Measurements from ENCODE around the gene AGPAT2.

The AGPAT2 gene

DNA sequence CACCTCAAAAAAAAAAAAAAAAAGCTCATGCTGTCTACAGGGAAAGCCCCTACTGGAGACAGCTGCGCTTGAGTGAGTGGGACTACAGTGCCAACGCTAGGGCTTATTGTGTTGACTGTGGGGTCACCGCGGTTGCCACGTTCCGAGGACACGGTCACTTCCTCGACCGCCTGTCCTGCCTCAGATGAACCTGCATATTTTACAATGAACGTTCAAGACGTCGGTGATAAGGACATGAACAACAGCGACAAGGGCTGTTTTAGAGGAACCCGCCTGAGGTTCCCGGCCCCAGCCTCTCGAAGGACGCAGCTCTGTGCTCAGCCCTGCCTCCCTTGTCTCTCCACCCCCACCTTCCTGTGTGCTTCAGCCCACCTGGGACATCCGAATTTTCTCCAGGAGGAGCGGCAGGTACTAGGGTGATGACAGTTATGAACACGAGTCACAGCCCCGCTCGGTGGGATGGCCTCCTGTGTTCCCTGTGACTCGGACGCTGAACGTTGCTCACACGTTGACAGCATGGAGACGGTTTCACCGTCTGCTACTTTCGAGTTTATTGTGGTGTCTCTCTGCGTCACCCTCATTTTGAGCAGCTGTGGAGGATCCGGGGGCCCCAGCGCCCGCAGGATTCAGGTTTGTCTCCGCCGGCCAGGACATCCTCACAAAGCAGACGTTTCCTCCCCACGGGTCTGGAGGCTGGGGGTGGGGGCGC lies 13.9 kb upstream of the AGPAT2 start:
- DNase-seq (ENCODE audit: low spot score) = no peak

DNA sequence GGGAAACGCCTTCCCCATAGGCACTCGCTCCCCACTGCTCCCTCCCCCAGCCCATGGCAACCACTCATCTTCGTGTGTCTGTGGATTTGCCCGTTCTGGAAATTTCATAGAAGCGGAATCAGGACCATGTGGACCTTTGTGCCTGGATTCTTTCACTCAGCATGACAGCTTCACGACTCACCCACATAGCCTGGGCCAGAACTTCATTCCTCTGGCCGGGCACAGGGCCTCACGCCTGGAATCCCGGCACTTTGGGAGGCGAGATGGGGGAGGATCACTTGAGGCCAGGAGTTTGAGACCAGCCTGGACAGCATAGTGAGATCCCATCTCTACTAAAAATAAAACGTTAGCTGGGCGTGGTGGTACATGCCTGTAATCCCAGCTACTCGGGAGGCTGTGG lies 13.0 kb upstream of the AGPAT2 start:
- no peak for DNase-seq (ENCODE audit: low spot score)

DNA sequence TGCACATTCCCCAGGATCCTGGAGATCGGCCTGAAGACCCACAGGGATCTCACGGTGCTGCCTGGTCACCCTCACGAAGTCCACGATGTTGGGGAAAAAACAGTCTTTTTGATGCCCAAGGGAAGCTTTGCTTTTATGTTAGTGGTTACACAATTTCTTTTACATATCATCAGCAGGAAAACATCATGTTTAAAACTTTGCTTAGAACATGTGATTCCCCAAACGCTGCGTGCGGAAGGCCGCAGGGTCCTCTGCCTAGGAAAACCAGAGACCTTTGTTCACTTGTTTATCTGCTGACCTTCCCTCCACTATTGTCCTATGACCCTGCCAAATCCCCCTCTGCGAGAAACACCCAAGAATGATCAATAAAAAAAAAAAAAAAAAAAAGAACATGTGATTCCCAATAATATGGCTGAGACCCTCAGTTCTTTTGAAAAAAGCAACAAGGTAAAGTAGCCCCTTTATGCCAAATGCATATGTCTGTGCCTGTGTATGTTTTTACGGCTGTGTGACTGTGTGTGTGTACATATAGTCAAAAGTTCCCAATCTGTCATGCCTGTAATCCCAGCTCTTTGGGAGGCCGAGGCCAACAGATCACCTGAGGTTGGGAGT lies 11.5 kb upstream of the AGPAT2 start:
- DNase-seq (ENCODE audit: low spot score) = no peak

DNA sequence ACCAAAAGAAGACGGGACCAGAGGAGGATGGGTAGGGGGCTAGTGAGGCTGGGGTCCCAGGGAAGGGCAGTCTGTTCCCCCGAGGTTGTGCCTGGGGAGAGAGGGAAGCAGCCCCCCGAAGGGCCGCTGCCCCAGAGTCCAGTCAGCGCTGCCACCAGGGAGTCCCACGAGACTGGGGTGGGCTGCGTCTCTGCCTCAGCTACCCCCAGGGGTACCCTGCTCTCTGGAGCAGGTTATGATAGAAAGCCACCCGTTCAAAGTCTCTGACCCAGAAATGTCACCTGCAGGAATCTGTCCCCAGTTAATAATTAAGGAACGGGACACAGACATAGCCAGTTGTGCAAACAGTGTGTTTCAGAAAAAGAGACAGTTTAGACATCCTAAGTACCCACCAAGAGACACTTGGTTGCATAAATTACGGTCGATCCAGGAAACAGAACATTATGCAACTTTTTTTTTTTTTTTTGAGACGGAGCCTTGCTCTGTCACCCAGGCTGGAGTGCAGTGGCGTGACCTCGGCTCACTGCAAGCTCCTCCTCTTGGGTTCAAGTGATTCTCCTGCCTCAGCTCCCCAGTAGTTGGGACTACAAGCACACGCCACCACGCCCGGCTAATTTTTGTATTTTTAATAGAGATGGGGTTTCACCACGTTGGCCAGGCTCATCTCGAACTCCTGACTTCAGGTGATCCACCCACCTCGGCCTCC lies 10.7 kb upstream of the AGPAT2 start:
- DNase-seq (ENCODE audit: low spot score) = no peak

DNA sequence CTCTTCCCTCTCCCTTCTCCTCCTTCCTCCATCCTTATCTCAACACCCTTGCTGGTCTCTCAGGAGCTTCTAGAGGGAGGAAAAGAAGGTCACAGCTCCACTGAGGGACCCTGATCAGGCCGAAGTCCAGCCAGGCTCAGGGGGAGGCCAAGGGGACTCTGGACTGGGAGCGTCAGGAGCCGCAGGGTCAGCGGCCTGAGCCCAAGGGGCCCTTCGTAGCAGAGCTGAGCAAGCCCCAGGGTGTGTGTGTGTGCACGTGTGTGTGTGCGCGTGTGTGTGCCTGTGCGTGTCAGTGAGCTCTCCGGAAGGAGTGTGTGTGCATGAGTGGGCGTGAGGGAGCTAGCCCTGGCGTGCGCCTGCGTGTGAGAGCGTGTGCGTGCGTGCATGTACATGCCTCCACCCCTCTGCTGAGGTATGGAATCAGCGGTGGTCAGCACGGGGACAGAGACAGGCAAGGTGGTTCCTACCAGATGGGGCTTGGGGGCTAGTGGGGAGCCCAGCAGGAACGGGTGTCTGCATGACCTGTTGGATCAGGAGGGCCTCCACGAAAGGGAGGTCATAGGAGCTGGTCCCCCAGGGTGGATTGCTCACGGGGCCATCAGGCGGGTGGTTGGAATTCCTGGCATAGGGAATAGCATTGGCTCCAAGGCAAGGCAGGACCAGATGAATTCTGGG lies 10.0 kb upstream of the AGPAT2 start:
- peak; percentile 65 for DNase-seq (ENCODE audit: low spot score)

DNA sequence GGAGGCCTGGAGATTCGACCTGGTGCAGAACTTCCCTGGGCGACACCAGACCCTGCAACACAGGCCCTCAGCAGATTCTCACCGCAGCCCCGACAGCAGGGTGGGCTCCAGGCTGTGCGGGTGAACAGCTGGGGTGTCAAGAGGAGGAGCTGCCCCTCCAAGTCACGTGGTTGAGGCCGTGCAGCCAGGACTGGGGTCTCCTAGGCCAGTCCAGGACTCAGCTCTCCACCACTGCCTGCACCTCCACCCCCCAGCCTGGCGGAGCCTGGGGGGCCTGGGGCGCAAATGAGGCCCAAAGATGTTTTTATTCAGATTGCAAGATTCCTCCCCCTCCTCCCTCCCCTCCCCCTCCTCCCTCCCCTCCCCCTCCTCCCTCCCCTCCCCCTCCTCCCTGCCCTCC lies 9.2 kb upstream of the AGPAT2 start:
- DNase-seq (ENCODE audit: low spot score) = no peak

DNA sequence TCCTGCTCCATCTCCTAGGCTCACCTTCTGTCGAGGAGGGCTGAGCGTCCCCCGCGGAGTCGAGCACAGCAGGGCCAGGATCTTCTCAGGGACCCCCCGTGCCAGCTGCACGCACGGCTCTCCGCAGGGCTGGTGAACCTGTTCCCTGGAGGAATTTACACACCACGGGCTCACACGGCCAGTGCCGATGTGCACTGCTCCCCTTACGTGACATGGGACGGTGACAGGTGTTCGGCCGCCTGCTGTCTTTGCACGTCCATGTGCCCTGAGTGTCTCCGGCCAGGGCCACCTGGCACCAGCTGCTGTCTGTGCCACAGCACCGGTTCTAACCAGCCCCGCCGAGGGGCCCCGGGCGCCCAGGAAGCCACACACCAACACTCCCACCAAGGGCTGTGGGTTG lies 8.7 kb upstream of the AGPAT2 start:
- no peak for DNase-seq (ENCODE audit: low spot score)

DNA sequence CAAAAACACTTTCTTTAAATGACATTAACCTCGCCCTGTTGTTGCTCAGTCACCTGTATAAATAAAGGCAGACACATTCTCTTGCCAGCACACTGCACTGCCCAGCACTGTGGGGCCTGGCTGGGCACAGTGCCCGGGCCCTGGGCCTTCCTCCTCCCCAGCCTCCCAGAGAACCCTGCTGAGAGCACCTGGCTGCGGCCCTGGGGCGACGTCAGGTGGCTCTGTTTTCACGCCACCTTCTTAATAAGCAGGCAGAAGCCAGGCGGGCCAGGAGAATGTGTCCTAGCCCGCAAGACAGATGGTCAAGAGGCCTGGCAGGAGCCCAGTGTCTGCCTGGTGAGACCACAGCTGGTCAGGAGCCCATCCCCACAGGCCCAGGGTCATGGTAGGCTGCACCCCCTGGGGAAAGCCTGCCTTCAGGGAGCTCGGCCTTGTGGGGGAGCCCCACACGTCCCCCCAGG lies 8.2 kb upstream of the AGPAT2 start:
- no peak for DNase-seq (ENCODE audit: low spot score)

DNA sequence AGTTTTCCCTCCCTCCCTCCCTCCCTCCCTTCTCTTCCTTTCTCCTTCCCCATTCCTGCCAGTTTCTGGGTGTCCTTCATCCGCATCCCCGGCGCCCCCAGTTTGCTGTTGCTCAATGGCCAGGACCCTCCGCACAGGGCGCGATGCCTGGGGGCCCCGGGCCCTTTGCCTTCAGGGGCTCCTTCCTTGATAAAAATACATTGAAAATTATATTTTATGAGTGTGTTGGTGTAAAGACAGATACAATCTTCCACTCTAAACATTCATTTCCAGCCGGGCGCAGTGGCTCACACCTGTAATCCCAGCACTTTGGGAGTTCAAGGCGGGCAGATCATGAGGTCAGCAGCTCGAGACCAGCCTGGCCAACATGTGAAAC lies 7.6 kb upstream of the AGPAT2 start:
- no peak for DNase-seq (ENCODE audit: low spot score)

DNA sequence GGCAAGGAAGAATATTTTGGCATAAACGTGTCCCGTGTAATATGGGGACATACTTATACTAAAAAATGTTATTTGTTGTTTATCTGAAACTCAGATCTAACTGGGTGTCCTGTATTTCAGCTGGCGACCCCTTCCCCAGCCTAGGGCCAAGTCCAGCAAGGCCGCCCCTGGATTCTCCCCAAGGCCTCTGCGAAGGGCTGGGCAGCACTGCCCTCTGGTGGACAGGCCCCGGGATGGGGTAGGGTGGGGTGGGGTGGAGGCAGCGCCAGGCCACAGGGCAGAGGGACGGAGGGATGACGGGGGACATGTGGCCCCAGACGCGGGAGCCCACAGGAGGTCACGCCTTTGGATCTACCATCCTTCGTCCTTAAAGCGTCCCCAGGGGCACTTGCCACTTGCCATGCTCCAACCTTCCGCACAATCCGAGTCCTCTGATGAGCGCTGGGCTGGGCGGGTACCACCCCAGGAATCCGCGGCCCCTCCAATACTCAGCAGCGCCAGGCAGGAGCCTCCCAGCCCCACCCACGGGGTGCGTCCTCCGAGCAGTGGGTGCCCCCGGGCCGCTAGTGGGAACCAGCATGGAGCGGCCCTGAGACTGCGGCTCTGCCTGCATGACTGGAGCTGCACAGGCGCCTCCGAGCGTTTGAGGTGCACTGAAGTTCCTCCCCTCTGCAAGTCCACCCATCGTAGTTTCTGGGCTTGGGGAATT lies 7.1 kb upstream of the AGPAT2 start:
- peak; percentile 71 for DNase-seq (ENCODE audit: low spot score)

DNA sequence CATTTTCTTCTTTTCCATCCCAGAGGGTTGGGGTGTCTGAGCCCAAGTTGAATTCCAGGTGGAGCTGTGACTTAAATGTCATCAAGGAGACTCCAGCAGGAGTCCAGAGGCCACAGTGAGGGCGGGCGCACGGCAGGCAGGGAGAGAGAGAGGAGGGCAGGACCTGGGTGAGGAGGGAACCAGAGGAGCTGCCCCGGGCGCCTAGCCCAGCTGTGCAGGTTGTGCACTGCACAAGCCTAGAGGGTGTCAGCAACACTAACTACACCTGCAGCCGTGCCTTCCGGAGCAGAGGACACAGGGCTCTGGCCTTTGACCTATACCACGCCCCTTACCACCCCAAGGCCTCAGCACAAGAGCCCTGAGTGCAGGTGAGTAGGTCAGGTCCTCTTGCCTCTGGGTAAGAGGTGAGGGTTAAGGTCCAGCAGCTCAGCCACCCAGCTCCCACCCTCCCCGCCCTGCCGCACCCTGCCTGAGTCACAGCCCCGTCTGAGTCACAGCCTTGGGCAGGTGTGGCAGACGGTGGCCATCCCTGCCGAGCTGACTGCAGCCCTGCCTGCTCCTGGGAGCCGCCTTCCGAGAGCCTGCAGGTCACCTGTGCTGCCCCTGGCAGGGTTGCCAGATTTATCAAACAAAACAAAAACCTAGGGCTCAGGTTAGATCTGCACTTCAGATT lies 6.4 kb upstream of the AGPAT2 start:
- peak; percentile 94 for DNase-seq (ENCODE audit: low spot score)

DNA sequence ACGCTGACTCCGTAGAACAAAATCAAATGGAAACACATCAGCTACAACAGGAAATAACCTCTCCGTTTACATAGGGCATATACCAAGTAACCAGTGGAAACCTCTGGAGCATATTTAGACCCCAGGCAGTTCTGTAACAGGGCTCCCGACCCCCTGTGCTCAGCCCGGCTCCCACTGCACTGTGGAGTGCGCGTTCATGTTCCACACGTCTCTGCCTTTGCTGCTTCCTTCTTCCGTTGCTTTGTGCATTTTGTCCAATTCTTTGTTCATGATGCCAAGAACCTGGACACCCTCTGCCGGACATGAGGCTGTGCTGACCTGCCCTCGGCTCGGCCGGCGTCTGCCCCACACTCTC lies 5.9 kb upstream of the AGPAT2 start:
- DNase-seq (ENCODE audit: low spot score) = no peak

DNA sequence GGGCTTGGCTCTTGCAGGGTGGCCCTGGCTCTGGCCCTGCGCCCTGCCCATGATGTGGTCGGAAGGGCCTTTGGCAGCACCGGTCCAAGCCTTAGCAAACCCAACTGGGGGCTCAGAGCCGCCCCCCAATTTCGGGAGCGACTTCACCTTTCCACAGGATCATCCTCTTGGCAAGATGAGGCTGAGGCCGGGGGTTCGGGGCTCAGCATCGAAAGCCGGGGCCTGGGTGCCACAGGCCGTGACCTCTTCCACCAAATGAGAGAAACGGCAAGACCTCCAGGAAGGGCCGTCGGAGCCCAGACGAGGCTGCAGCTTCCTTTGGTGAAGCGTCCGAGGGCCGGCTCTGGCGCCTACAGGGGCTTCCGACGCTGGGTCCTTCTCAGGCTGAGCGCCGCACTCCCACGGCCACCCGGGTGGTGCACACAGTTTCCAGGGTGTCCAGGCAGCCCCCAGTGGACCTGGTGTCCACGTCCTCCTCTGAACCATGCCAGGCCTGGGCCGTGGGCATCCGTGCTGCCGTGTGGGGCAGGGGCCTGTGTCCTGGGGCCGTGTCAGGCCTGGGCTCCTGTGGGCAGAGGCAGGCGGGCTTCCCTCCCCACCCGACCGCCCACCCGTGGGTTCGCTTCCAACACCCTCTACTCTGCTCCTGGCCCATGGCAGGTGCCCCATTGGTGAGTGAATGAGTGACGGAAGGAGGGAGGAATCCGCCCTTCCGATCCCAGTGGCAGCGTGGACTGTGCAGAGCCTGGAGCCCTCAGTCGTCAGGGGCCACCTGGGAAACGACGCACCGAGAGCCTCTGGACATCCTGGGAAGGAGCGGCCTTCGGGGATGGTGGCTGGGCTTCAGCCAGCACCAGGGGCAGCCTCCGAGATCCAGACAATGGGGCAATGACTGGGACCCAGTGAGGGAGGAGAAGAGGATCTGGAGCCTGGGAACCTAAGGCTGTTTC lies 5.2 kb upstream of the AGPAT2 start:
- no peak for DNase-seq (ENCODE audit: low spot score)

DNA sequence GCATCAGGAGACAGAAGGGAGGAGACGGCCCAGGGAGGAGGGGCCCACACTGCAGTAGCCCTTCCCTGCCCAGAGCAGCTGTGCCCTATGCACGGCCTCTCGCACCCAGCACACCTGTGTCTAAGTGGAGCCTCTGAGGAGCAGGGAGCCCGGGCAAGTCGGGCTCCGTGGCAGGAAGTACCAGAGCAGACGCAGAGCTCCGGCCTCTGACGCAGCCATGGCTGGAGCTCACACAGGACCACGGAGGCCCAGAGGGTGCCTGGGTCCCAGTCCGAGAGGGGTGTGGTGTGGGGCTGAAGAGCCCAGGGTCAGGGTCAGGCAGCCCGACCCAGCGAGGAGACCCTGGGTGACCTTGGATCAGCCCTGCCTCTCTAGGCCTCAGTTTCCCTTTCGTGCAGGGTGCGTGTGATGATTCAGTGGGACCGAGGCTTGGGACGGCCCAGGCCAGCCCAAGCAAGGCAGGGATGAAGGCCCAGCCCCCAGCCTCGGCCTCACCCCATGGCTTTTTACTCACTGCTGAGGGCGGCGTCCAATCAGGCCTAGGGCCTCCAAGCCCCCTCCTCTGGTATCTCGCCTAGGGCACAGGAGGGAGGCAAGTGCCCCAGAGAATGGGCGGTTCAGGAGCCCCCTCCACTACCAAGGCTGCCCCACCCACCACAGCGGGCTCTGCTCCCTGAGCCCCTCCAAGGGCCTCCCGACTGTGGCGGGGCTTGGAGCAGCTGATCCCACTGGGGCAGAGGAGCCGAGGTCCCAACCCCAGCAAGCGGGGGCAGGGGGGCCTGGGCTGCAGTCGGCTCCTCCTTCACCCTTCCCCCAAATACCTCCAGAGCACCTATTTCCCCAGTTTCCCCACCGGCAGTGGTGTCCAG lies 4.3 kb upstream of the AGPAT2 start:
- no peak for DNase-seq (ENCODE audit: low spot score)

DNA sequence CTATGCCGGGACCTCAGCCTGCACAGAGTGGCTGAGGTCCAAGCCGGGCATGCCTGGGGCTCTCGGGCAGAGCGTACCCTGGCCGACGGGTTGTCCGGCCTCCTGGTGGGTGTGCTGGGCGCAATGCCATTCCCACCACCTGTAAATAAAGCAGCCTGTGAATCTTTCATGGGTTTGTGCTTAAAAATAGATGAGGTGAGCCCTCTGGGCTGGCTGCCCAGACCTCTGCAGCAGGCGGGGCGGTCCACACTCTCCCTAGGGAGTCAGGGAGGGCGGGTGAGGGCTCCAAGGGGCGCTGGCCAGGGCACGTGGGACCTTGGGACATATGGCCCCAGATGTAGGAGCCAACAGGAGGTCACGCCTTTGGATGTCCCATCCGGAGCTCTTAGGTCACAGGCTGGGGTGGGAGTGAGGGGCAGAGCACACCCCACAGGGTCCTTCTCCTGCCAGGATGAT lies 3.6 kb upstream of the AGPAT2 start:
- no peak for DNase-seq (ENCODE audit: low spot score)

DNA sequence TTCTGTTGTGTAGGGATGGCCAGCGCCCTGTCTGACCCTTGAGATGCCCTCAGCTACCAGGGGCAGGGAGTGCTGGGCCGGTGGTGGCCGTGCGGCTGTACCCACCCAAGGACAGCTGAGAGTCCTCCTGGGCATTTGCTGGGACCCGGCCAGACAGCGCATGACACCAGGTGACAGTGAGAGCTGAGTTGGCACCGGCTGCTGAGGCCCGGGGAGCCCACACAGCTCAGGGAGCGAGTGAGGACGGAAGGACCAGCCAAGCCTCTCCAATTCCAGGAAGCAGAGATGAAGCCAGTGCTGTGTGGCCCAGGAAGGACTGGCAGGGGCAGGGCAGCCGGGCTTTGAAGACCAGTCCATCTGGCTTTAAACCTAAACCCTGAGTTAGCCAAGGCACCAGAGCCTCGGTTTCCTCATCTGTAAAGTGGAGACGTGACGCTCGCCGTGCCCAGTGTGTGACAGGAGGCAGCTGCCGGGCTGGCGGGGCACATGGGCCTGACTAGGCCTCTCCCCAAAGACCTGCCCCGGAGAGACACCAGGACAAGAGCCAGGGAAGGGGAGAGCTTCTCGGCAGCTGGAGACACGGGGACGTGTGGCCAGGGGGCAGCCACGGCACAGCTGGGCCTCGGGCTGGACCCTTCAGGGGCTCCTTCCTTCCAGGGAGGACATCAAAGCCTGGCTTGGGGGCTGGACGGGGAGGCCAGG lies 3.0 kb upstream of the AGPAT2 start:
- no peak for DNase-seq (ENCODE audit: low spot score)

DNA sequence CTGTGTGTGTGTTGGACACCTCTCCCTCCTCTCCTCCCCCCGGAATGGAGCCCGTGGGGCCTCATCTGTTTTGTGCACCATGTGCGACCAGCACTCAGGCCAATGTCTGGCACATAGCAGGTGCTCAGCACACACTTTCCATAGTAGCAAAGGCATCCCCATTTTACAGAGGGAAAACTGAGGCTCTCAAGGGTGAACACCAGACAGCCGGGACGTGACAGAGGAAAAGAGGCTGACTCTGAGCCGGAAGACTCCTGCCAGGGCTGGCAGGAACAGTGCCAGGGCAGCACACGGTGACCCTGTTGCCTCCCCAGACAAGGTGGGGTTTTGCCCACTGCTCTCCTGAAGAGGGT lies 1.8 kb upstream of the AGPAT2 start:
- no peak for DNase-seq (ENCODE audit: low spot score)

DNA sequence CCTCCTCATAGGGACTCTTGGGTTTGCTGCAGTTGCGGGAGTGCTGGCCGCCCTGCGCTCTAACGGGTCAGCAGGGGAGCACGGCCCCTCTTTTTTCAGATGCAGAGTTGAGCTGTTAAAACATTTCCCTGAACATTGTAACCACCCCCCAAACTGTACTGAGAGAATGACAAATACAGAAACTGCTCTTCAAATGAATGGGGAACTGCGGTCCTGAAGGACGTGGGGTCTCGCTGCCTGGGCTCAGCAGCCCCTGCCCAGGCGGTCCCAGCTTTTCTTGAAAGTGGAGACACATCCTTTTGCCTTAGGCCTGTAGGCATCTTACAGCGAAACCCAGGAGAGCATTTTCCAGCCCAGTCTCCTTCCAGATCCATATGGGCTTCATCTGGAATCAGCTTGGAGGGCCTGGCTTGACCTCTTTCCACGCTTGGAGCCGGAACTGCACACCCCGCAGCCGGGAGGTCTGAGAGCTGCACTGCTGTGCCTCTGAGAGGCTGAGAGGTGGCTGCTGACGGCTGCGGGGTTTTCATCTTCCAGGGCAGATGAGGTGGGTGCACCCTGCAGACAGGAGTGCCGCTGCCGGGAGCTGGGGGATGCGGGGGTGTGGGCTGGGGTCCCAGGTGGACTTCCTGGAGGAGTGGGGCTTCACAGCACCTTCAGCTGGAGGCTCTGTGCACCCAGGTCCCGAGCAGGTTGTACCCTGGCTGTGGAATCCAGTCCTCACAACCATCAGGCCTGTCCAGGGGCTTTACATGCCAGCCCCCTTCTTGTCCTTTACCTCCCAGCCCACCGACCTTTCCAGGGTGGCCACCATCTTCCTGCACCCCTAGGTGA lies 1.2 kb upstream of the AGPAT2 start:
- no peak for DNase-seq (ENCODE audit: low spot score)
